Neuronal stem cell (in vitro differentiated cells): ENCODE results near the gene CDH23.

Experiments
- DNase-seq: peaks from one replicate; pipeline ENCODE4 v3.0.0-alpha.2; 2013; ENCODE audit warnings: low spot score
- H2AFZ ChIP-seq: one replicate; pipeline ENCODE4 v1.6.1; 2013; ENCODE audit warnings: mild to moderate bottlenecking, low read length, inconsistent platforms
- H2AK5ac ChIP-seq: 2 replicates; pipeline ENCODE4 v1.6.1; 2013; ENCODE audit warnings: low read depth, mild to moderate bottlenecking, inconsistent platforms, low read length, moderate library complexity, mixed read lengths
- H2BK120ac ChIP-seq: 2 replicates; pipeline ENCODE4 v1.6.1; 2013; ENCODE audit warnings: low read depth, mild to moderate bottlenecking, inconsistent platforms, low read length, moderate library complexity, mixed read lengths
- H2BK12ac ChIP-seq: one replicate; pipeline ENCODE4 v1.6.1; 2013; ENCODE audit warnings: low read length, inconsistent platforms
- H2BK15ac ChIP-seq: 2 replicates; pipeline ENCODE4 v1.6.1; 2013; ENCODE audit warnings: mild to moderate bottlenecking, low read length, inconsistent platforms, mixed read lengths
- H2BK5ac ChIP-seq: one replicate; pipeline ENCODE4 v1.6.1; 2013; ENCODE audit warnings: inconsistent platforms, mild to moderate bottlenecking, low read length, moderate library complexity
- H3K14ac ChIP-seq: one replicate; pipeline ENCODE4 v1.6.1; 2013; ENCODE audit warnings: low read length, inconsistent platforms
- H3K18ac ChIP-seq: 2 replicates; pipeline ENCODE4 v1.6.1; 2013; ENCODE audit warnings: low read length, inconsistent platforms
- H3K23ac ChIP-seq: 2 replicates; pipeline ENCODE4 v1.6.1; 2013; ENCODE audit warnings: low read depth, mild to moderate bottlenecking, mixed read lengths, low read length, inconsistent platforms; ENCODE audit not compliant: poor library complexity
- H3K27ac ChIP-seq: replicated peaks from 3 replicates; pipeline ENCODE4 v1.5.1; 2013; ENCODE audit warnings: low read length, inconsistent platforms
- H3K27me3 ChIP-seq, 3 experiments: 2 replicates each; pipeline ENCODE4 v1.6.1; 2013; ENCODE audit warnings: low read length in 3 of 3, mild to moderate bottlenecking in 2 of 3, inconsistent platforms in 1 of 3, low read depth in 1 of 3, mixed read lengths in 1 of 3, moderate library complexity in 1 of 3; ENCODE audit not compliant: control insufficient read depth in 3 of 3, insufficient read depth in 3 of 3
- H3K36me3 ChIP-seq, 2 donors: replicated peaks in 1 of 2; 2 replicates each; pipeline ENCODE4 v1.6.1; 2013; ENCODE audit warnings: low read length in 2 of 2; ENCODE audit not compliant: control insufficient read depth in 2 of 2, insufficient read depth in 2 of 2
- H3K4ac ChIP-seq: 2 replicates; pipeline ENCODE4 v1.6.1; 2013; ENCODE audit warnings: inconsistent platforms, mild to moderate bottlenecking, low read length, moderate library complexity
- H3K4me1 ChIP-seq, 2 donors: 1 replicate in 1 of 2; 2 replicates in 1 of 2; pipeline ENCODE4 v1.6.1; 2013; ENCODE audit warnings: low read length in 2 of 2, low read depth in 1 of 2; ENCODE audit not compliant: control insufficient read depth in 2 of 2, insufficient read depth in 1 of 2
- H3K4me2 ChIP-seq: one replicate; pipeline ENCODE4 v1.6.1; 2013; ENCODE audit warnings: mild to moderate bottlenecking, low read length, inconsistent platforms; ENCODE audit not compliant: insufficient read depth, poor library complexity, severe bottlenecking
- H3K4me3 ChIP-seq, 2 donors: 2 replicates each; pipeline ENCODE4 v1.5.1; 2013; ENCODE audit warnings: low read length in 2 of 2, mild to moderate bottlenecking in 2 of 2, inconsistent platforms in 1 of 2, moderate library complexity in 1 of 2
- H3K79me1 ChIP-seq: one replicate; pipeline ENCODE4 v1.6.1; 2013; ENCODE audit warnings: low read depth, mild to moderate bottlenecking, inconsistent platforms, low read length, moderate library complexity
- H3K9ac ChIP-seq: one replicate; pipeline ENCODE4 v1.6.1; 2013; ENCODE audit warnings: mild to moderate bottlenecking, low read depth, low read length, inconsistent platforms; ENCODE audit not compliant: poor library complexity
- H3K9me3 ChIP-seq, 2 donors: replicated peaks in 1 of 2; 2 replicates each; pipeline versions ENCODE3 to v1.6.1; 2013; ENCODE audit warnings: low read length in 2 of 2, mild to moderate bottlenecking in 2 of 2, inconsistent platforms in 1 of 2, low read depth in 1 of 2, mixed read lengths in 1 of 2, moderate library complexity in 1 of 2; ENCODE audit not compliant: control insufficient read depth in 2 of 2, insufficient read depth in 1 of 2
- H4K8ac ChIP-seq: one replicate; pipeline ENCODE4 v1.6.1; 2013; ENCODE audit warnings: low read depth, mild to moderate bottlenecking, inconsistent platforms, low read length, moderate library complexity
- H4K91ac ChIP-seq: one replicate; pipeline ENCODE4 v1.6.1; 2013; ENCODE audit warnings: low read length, low read depth, mild to moderate bottlenecking, inconsistent platforms; ENCODE audit not compliant: poor library complexity
- WGBS, 2 donors: extraction: QIAGEN DNeasy Blood & Tissue Kit; methylation state at CpG; one replicate each; pipeline ENCODE4 v1.1.7; 2013; ENCODE audit warnings: missing lambda C conversion rate in 2 of 2, mixed read lengths in 1 of 2; ENCODE audit not compliant: insufficient read length in 2 of 2, insufficient replicate concordance in 1 of 2; ENCODE audit errors: extremely low coverage in 2 of 2; 5-methylcytosine and 5-hydroxymethylcytosine counted together

Gene CDH23

DNA sequence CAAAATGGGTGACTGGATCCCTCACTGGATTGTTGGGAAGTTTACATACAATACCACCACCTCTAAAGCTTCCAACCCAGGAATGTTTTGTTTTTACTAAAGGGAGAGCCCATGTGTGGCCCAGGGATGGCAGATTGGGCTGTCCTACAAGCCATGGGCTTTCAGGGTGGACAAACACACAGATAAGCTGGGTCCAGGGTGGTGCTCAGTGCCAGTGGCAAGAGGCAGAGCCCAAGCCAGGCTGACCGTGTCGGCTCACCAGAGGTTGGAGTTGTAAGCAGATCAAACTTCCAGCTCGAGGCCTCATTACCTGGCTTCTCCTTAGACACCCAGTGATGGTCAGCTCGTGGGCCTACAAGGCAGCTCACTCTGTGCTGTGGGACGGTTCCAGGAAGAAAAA, 52.3 kb downstream of the CDH23 start:
- H2BK15ac ChIP-seq: no peak overlapping the region
- H3K27ac ChIP-seq: no peak overlapping the region
- no peak overlapping the region for H3K4ac ChIP-seq
- H3K4me3 ChIP-seq: no peak overlapping the region
- peaks cover 0 to 2% of the 10 kb centered on the region in 2 donors for H3K9me3 ChIP-seq
- WGBS, 2 donors: no CpG with 5 or more reads among the region's 5 CpGs
- no peak overlapping the region for H3K4me2 ChIP-seq
- H2BK120ac ChIP-seq: no peak overlapping the region
- no peak overlapping the region for H2BK5ac ChIP-seq
- no peak overlapping the region for H3K14ac ChIP-seq
- H2AFZ ChIP-seq: no peak overlapping the region
- H3K27me3 ChIP-seq: peaks cover 0 to 7% (median 0%) of the 10 kb centered on the region in 3 experiments
- no peaks in the 10 kb centered on the region for H3K36me3 ChIP-seq
- no peaks in the 10 kb centered on the region for H3K4me1 ChIP-seq
- H4K91ac ChIP-seq: no peak overlapping the region
- H3K18ac ChIP-seq: no peak overlapping the region
- peak overlapping the region; percentile 34 for H3K23ac ChIP-seq
- DNase-seq: no peak
- H3K79me1 ChIP-seq: no peaks in the 10 kb centered on the region
- no peak overlapping the region for H3K9ac ChIP-seq
- no peak overlapping the region for H2BK12ac ChIP-seq
- H4K8ac ChIP-seq: no peak overlapping the region
- no peak overlapping the region for H2AK5ac ChIP-seq

DNA sequence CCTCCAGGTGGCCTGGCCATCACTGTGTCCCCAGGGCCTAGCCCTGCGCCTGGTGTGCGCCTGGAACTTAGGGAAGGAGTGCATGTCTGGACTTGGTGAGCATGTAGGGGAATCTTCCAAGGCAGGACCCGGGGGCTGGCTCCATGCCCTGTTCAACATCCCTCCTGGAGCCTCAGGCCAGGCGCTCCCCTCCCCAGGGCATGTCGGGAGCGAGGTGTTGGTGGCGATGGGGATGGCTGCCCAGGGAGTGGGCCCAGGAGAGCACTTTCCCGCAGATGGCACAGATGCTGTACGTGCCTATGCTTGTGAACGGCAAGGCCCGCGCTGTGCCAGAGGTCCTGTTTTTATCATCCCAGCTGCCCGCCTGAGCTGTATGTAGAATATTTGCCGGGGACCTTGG, 55.0 kb downstream of the CDH23 start:
- Histone ChIP-seq H2AK5ac (peak overlapping the region; percentile 33), H3K36me3 (no peaks in the 10 kb centered on the region), H2BK15ac (peak overlapping the region; percentile 50), H3K4ac (no peak overlapping the region), H3K27ac (no peak overlapping the region), H2AFZ (no peak overlapping the region), H3K9ac (peak overlapping the region; percentile 50), H4K91ac (no peak overlapping the region), H3K23ac (no peak overlapping the region), H3K14ac (no peak overlapping the region), H3K27me3 (peaks cover 0 to 3% (median 0%) of the 10 kb centered on the region in 3 experiments), H3K18ac (peak overlapping the region; percentile 61), H3K9me3 (peaks cover 0 to 2% of the 10 kb centered on the region in 2 donors), H3K79me1 (no peaks in the 10 kb centered on the region), H3K4me1 (no peaks in the 10 kb centered on the region), H3K4me3 (no peak overlapping the region), H2BK5ac (no peak overlapping the region), H3K4me2 (no peak overlapping the region), H2BK12ac (peak overlapping the region; percentile 63), H2BK120ac (no peak overlapping the region), H4K8ac (peak overlapping the region; percentile 66)
- no CpG with 5 or more reads among the region's 14 CpGs for WGBS, 2 donors
- DNase-seq: no peak

DNA sequence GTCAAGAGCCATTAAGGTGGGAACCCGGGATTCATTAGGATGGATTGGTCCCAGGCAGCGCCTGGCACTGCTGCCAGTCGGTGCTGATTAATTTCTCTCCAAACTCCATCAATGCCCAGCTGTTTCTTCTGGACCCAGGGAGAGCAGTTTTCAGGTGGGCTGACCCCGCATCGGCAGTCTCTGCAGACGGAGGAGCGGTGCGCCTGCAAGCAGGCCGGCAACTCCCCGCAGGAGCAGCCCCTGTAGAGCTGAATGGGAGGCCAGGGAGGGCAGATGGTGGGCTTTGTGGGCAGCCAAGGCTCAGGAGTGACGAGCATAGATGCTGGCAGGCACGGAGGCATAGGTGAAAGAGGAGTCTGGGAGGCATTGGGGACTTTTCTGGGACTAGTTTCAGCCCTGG, 56.5 kb downstream of the CDH23 start:
- Histone ChIP-seq H3K27ac (no peak overlapping the region), H2BK12ac (no peak overlapping the region), H3K23ac (no peak overlapping the region), H3K4me2 (no peak overlapping the region), H3K4ac (no peak overlapping the region), H3K79me1 (no peaks in the 10 kb centered on the region), H2AFZ (no peak overlapping the region), H3K9me3 (peaks cover 0 to 2% of the 10 kb centered on the region in 2 donors), H3K18ac (no peak overlapping the region), H2BK5ac (no peak overlapping the region), H2BK120ac (no peak overlapping the region), H3K4me1 (no peaks in the 10 kb centered on the region), H3K27me3 (peaks cover 0 to 8% (median 0%) of the 10 kb centered on the region in 3 experiments), H3K9ac (no peak overlapping the region), H3K36me3 (no peaks in the 10 kb centered on the region), H3K14ac (no peak overlapping the region), H2BK15ac (no peak overlapping the region), H2AK5ac (no peak overlapping the region), H3K4me3 (no peak overlapping the region), H4K91ac (no peak overlapping the region), H4K8ac (no peak overlapping the region)
- no CpG with 5 or more reads among the region's 12 CpGs for WGBS, 2 donors
- DNase-seq: no peak

DNA sequence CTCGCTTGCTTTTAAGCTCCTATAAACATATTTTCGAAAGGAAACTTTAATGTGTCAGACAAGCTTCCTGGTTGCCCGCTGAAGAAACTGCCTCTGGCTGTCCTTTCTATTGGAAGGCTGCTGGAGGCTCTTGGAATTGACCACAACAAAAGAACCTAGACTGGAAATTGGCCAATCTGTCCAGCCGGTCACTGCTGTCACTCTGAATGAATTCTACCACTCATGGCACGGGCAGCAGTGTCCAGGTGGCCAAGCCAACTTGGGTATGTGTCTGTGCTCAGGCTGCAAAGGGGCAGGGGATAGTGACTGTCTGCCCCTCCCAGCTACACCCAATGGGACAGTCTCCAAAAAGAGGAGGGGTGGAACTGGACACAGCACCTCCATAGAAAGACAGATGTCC, 57.6 kb downstream of the CDH23 start:
- H3K36me3 ChIP-seq: no peaks in the 10 kb centered on the region
- no peaks in the 10 kb centered on the region for H3K4me1 ChIP-seq
- H2BK5ac ChIP-seq: no peak overlapping the region
- no peak overlapping the region for H3K27ac ChIP-seq
- no peak overlapping the region for H3K23ac ChIP-seq
- H3K9me3 ChIP-seq: peaks cover 0 to 2% of the 10 kb centered on the region in 2 donors
- no peak overlapping the region for H4K8ac ChIP-seq
- no peak overlapping the region for H2AK5ac ChIP-seq
- no peak overlapping the region for H2BK15ac ChIP-seq
- H3K79me1 ChIP-seq: no peaks in the 10 kb centered on the region
- no peak overlapping the region for H3K4me2 ChIP-seq
- H4K91ac ChIP-seq: no peak overlapping the region
- no peak overlapping the region for H3K4ac ChIP-seq
- H2BK12ac ChIP-seq: no peak overlapping the region
- DNase-seq: no peak
- H3K14ac ChIP-seq: no peak overlapping the region
- peaks cover 0 to 8% (median 0%) of the 10 kb centered on the region in 3 experiments for H3K27me3 ChIP-seq
- no peak overlapping the region for H3K18ac ChIP-seq
- no peak overlapping the region for H2AFZ ChIP-seq
- no CpG with 5 or more reads among the region's 5 CpGs for WGBS, 2 donors
- H2BK120ac ChIP-seq: no peak overlapping the region
- H3K9ac ChIP-seq: no peak overlapping the region
- no peak overlapping the region for H3K4me3 ChIP-seq
